IMR-90 (cell line): ENCODE measurements around the gene SBF2. TPM values are rescaled to one million over a fixed set of nuclear protein-coding genes. Genes with fewer than 3 reads are reported as not detected.

ENCODE experiments used
- ATAC-seq: fragments of 200-7000 bp; cut with Tn5 transposase; 2 replicates; pipeline ENCODE4 v1.9.1; 2020; ENCODE audit warnings: low read depth, mild to moderate bottlenecking, moderate library complexity
- BruUV-seq: library from RNA; stranded (reverse); fragments of 400-500 nt; replicated peaks from 2 replicates; lab custom pipeline; 2021; lab: Mats Ljungman, UMichigan
- CTCF ChIA-PET: fragments of 300-600 bp; formaldehyde crosslinking; extraction: SDS; loops from one replicate; lab custom pipeline; 2021; ENCODE audit warnings: antibody characterized with exemption; lab: Yijun Ruan, JAX
- POLR2A ChIA-PET: fragments of 300-600 bp; sonication (Branson Sonifier 250); formaldehyde crosslinking; loops from one replicate; lab custom pipeline; 2022; ENCODE audit warnings: antibody characterized with exemption; ENCODE audit not compliant: unreplicated experiment; lab: Charles Lee
- DNase-seq: peaks from one replicate; pipeline ENCODE4 v3.0.0; 2013
- H2AFZ ChIP-seq: replicated peaks from 2 replicates; pipeline ENCODE3; 2013; ENCODE audit warnings: low read length, mild to moderate bottlenecking; ENCODE audit not compliant: poor library complexity
- H2AK5ac ChIP-seq: 2 replicates; pipeline ENCODE4 v1.6.1; 2013; ENCODE audit warnings: low read depth, low read length, inconsistent platforms
- H2AK9ac ChIP-seq: replicated peaks from 2 replicates; pipeline ENCODE3; 2013; ENCODE audit warnings: mild to moderate bottlenecking, low read depth, low read length, moderate library complexity; ENCODE audit not compliant: poor library complexity
- H2BK120ac ChIP-seq: 2 replicates; pipeline ENCODE4 v1.6.1; 2013; ENCODE audit warnings: low read depth, low read length, inconsistent platforms
- H2BK15ac ChIP-seq: 3 replicates; pipeline ENCODE4 v1.6.1; 2013; ENCODE audit warnings: low read depth, low read length, inconsistent platforms
- H2BK20ac ChIP-seq: 2 replicates; pipeline ENCODE4 v1.6.1; 2013; ENCODE audit warnings: low read depth, mild to moderate bottlenecking, inconsistent platforms, low read length, moderate library complexity
- H2BK5ac ChIP-seq: 2 replicates; pipeline ENCODE4 v1.6.1; 2013; ENCODE audit warnings: mild to moderate bottlenecking, low read depth, low read length, inconsistent platforms; ENCODE audit not compliant: poor library complexity, severe bottlenecking
- H3K14ac ChIP-seq: replicated peaks from 2 replicates; pipeline ENCODE4 v1.6.1; 2013; ENCODE audit warnings: low read depth, low read length, inconsistent platforms
- H3K18ac ChIP-seq: 2 replicates; pipeline ENCODE4 v1.6.1; 2013; ENCODE audit warnings: low read depth, low read length, control low read depth
- H3K23ac ChIP-seq: 2 replicates; pipeline ENCODE4 v1.6.1; 2013; ENCODE audit warnings: low read depth, low read length, inconsistent platforms
- H3K27ac ChIP-seq: 2 replicates; pipeline ENCODE4 v1.5.1; 2013; ENCODE audit warnings: mild to moderate bottlenecking, control low read depth, low read length; ENCODE audit not compliant: insufficient read depth
- H3K27me3 ChIP-seq: 2 replicates; pipeline ENCODE4 v1.6.1; 2013; ENCODE audit warnings: low read length; ENCODE audit not compliant: control insufficient read depth, insufficient read depth
- H3K36me3 ChIP-seq: 2 replicates; pipeline ENCODE4 v1.6.1; 2013; ENCODE audit warnings: low read length, mixed read lengths; ENCODE audit not compliant: control insufficient read depth, insufficient read depth
- H3K4ac ChIP-seq: 2 replicates; pipeline ENCODE4 v1.6.1; 2013; ENCODE audit warnings: low read depth, low read length, inconsistent platforms
- H3K4me1 ChIP-seq: 2 replicates; pipeline ENCODE4 v1.6.1; 2013; ENCODE audit warnings: low read length, mixed read lengths; ENCODE audit not compliant: control insufficient read depth, insufficient read depth
- H3K4me2 ChIP-seq: 2 replicates; pipeline ENCODE4 v1.6.1; 2013; ENCODE audit warnings: low read depth, mild to moderate bottlenecking, control low read depth, low read length, moderate library complexity
- H3K4me3 ChIP-seq: 2 replicates; pipeline ENCODE4 v1.5.1; 2013; ENCODE audit warnings: low read depth, mild to moderate bottlenecking, control low read depth, low read length, moderate library complexity; ENCODE audit not compliant: insufficient read depth
- H3K56ac ChIP-seq: 2 replicates; pipeline ENCODE4 v1.6.1; 2013; ENCODE audit warnings: low read length, inconsistent platforms; ENCODE audit not compliant: insufficient read depth; ENCODE audit errors: extremely low read depth
- H3K79me1 ChIP-seq, 2 experiments: 2 replicates each; pipeline ENCODE4 v1.6.1; 2013; ENCODE audit warnings: low read length in 2 of 2, inconsistent platforms in 1 of 2, low read depth in 1 of 2
- H3K9ac ChIP-seq: 2 replicates; pipeline ENCODE4 v1.6.1; 2013; ENCODE audit warnings: low read depth, low read length, control low read depth
- H3K9me1 ChIP-seq: 2 replicates; pipeline ENCODE4 v1.6.1; 2013; ENCODE audit warnings: low read length, inconsistent platforms; ENCODE audit not compliant: insufficient read depth
- H3K9me3 ChIP-seq: 2 replicates; pipeline ENCODE4 v1.6.1; 2013; ENCODE audit warnings: low read length; ENCODE audit not compliant: control insufficient read depth, insufficient read depth
- H4K20me1 ChIP-seq: 2 replicates; pipeline ENCODE4 v1.6.1; 2013; ENCODE audit warnings: low read length, inconsistent platforms; ENCODE audit not compliant: insufficient read depth
- H4K5ac ChIP-seq: 2 replicates; pipeline ENCODE4 v1.6.1; 2013; ENCODE audit warnings: mild to moderate bottlenecking, low read depth, low read length, control low read depth
- H4K8ac ChIP-seq, 2 experiments: 2 replicates each; pipeline ENCODE4 v1.6.1; 2013; ENCODE audit warnings: low read depth in 2 of 2, low read length in 2 of 2, control low read depth in 1 of 2, inconsistent platforms in 1 of 2
- H4K91ac ChIP-seq: 2 replicates; pipeline ENCODE4 v1.6.1; 2013; ENCODE audit warnings: low read depth, low read length, inconsistent platforms; ENCODE audit not compliant: insufficient read depth
- FOS ChIP-seq: fragments of 150-350 bp; IDR thresholded peaks from 2 replicates; pipeline ENCODE4 v1.6.1; 2016; ENCODE audit warnings: low read depth, low read length
- MAFK ChIP-seq: IDR thresholded peaks from 2 replicates; pipeline ENCODE4 v1.6.1; 2012; ENCODE audit warnings: low read depth, low read length, improper control_type of control experiment
- MXI1 ChIP-seq: IDR thresholded peaks from 2 replicates; pipeline ENCODE4 v1.6.1; 2012; ENCODE audit warnings: low read depth, mild to moderate bottlenecking, low read length, moderate library complexity, borderline replicate concordance
- POLR2A ChIP-seq: IDR thresholded peaks from 2 replicates; pipeline ENCODE4 v1.6.1; 2012; ENCODE audit warnings: mild to moderate bottlenecking, low read depth, low read length
- RAD21 ChIP-seq: IDR thresholded peaks from 2 replicates; pipeline ENCODE4 v1.6.1; 2012; ENCODE audit warnings: low read length, improper control_type of control experiment
- WGBS, 2 experiments: methylation state at CpG; one replicate each; pipeline versions ENCODE4 v1.1.5 to v1.1.7; 2013; ENCODE audit warnings: missing lambda C conversion rate in 2 of 2; ENCODE audit not compliant: insufficient read length in 1 of 2; ENCODE audit errors: extremely low coverage in 2 of 2; 5-methylcytosine and 5-hydroxymethylcytosine counted together
- dilution Hi-C: fragments of 300-500 bp; cut with HindIII; formaldehyde crosslinking; loops from one replicate; pipeline ENCODE4 v1.14.3; 2018; ENCODE audit warnings: low sequenced_read_pairs; ENCODE audit not compliant: unreplicated experiment
- in situ Hi-C: fragments of 300-500 bp; cut with MboI; formaldehyde crosslinking; loops from 3 replicates; pipeline ENCODE4 v1.14.3; 2019; ENCODE audit warnings: low sequenced_read_pairs, inconsistent platforms, mixed read lengths
- intact Hi-C: fragments of 100-400 bp; cut with micrococcal nuclease; formaldehyde crosslinking; loops from 2 replicates; pipeline ENCODE4 v1.10.0; 2022
- polyA plus RNA-seq, 3 experiments: library from polyadenylated mRNA; depleted of rRNA; stranded (reverse); fragments of >200 nt; gene quantifications; 2 replicates each; pipeline ENCODE4 v1.2.3, GENCODE V29; 2012; ENCODE audit warnings: low replicate concordance in 1 of 3
- total RNA-seq: library from RNA; depleted of rRNA; stranded (reverse); fragments of >200 nt; gene quantifications from 2 replicates; pipeline ENCODE4 v1.2.3, GENCODE V29; 2012
- TF ChIP-seq, protein P1 (sequence below): conservative IDR thresholded peaks from 2 replicates; pipeline ENCODE4 v1.5.1; 2012; ENCODE audit warnings: mild to moderate bottlenecking, low read depth, low read length, improper control_type of control experiment
- TF ChIP-seq, protein P2 (sequence below): fragments of 150-350 bp; IDR thresholded peaks from 2 replicates; pipeline ENCODE4 v1.6.1; 2016; ENCODE audit warnings: low read depth, mild to moderate bottlenecking, low read length, moderate library complexity, borderline replicate concordance

SBF2 gene
- total and polyA plus RNA-seq, 2 of the 4 experiments (the other 2 are of a cell fraction) = 23.8 to 51.8 TPM

DNA sequence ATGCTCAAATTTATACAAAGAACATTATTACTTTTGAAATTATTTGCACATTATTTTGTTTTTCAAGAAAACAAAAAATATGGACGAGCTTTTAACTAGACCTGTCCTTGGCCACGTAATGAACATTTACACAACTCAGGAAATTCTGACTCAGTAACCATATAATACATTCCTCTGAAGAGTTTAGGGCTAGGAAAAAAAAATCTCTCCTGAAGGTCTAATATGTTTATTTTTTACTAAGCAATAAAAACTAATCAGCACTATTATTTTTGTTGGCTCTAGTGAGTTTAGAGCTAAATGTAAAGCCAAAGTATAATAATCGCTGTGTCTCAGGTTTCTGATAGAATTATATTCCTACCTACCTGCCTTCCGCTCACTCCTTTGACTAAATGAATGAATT is 442.7 kb downstream of the SBF2 start (continued):
- TF ChIP-seq, protein P1, sequence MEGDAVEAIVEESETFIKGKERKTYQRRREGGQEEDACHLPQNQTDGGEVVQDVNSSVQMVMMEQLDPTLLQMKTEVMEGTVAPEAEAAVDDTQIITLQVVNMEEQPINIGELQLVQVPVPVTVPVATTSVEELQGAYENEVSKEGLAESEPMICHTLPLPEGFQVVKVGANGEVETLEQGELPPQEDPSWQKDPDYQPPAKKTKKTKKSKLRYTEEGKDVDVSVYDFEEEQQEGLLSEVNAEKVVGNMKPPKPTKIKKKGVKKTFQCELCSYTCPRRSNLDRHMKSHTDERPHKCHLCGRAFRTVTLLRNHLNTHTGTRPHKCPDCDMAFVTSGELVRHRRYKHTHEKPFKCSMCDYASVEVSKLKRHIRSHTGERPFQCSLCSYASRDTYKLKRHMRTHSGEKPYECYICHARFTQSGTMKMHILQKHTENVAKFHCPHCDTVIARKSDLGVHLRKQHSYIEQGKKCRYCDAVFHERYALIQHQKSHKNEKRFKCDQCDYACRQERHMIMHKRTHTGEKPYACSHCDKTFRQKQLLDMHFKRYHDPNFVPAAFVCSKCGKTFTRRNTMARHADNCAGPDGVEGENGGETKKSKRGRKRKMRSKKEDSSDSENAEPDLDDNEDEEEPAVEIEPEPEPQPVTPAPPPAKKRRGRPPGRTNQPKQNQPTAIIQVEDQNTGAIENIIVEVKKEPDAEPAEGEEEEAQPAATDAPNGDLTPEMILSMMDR = no peak
- TF ChIP-seq MAFK = no peak

DNA sequence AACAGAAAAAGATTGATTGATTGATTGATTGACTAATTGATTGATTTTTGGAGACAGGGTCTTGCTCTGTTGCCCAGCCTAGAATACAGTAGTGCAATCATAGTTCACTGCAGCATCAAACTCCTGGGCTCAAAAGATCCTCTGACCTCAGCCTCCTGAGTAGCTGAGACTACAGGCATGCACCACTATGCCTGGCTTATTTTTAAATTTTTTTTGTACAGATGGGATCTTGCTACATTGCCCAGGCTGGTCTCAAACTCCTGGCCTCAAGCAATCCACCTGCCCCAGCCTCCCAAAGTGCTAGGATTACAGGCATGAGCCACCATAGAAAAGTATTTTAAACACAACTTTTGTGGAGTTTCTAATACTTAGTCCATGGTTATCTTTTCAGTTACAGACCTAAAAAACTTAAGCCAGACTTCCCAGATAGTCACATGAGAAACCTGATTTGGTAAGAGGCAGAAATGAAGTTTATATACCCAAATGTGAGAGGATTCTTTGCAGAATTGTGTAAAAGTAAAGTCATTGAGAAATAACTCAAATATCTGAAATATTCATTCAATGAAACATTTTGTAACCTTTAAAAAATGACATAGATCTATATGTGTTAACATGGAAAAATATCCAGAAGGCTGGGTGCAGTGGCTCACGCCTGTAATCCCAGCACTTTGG is 443.7 kb downstream of the SBF2 start:
- Histone ChIP-seq H3K27me3 (no peaks in the 10 kb centered on the region), H2BK20ac (no peak overlapping the region), H2BK120ac (peak overlapping the region; percentile 17; the same call in 1 of the 2 replicates), H3K36me3 (peaks cover 8% of the 10 kb centered on the region), H4K20me1 (no peaks in the 10 kb centered on the region), H2BK5ac (peak overlapping the region; percentile 70), H3K14ac (peak overlapping the region; percentile 55), H3K23ac (peak overlapping the region; percentile 45; the same call in 1 of the 2 replicates), H3K79me1 (peaks cover 0 to 14% of the 10 kb centered on the region in 2 experiments; a peak in 2 of 4 replicates), H2AK5ac (no peak overlapping the region), H3K9me1 (peaks cover 5% of the 10 kb centered on the region), H3K56ac (no peak overlapping the region), H3K4me2 (no peak overlapping the region), H3K4me1 (peaks cover 9% of the 10 kb centered on the region), H3K18ac (peak overlapping the region; percentile 100), H2BK15ac (peak overlapping the region; percentile 58; the same call in 1 of the 3 replicates), H4K91ac (peak overlapping the region; percentile 82; the same call in 1 of the 2 replicates), H2AK9ac (no peak overlapping the region), H4K5ac (peak overlapping the region; percentile 87), H2AFZ (no peak overlapping the region), H4K8ac (peak overlapping the region; percentile 53 to 54; a peak in 2 of 4 replicates), H3K4ac (peak overlapping the region; percentile 71; the same call in 1 of the 2 replicates), H3K9ac (no peak overlapping the region), H3K9me3 (no peaks in the 10 kb centered on the region), H3K4me3 (no peak overlapping the region), H3K27ac (peak overlapping the region; percentile 71; the same call in 1 of the 2 replicates)
- POLR2A ChIA-PET = no interaction called here
- no peak for TF ChIP-seq FOS
- TF ChIP-seq, protein P2, sequence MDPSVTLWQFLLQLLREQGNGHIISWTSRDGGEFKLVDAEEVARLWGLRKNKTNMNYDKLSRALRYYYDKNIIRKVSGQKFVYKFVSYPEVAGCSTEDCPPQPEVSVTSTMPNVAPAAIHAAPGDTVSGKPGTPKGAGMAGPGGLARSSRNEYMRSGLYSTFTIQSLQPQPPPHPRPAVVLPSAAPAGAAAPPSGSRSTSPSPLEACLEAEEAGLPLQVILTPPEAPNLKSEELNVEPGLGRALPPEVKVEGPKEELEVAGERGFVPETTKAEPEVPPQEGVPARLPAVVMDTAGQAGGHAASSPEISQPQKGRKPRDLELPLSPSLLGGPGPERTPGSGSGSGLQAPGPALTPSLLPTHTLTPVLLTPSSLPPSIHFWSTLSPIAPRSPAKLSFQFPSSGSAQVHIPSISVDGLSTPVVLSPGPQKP = no peak
- no peak for TF ChIP-seq POLR2A
- no peak for TF ChIP-seq MXI1
- no peak for TF ChIP-seq RAD21
- TF ChIP-seq MAFK = no peak
- BruUV-seq = no TSS peak
- peak; percentile 31 for DNase-seq
- peak; percentile 30 for ATAC-seq
- WGBS, 2 experiments = no CpG with 5 or more reads among the region's 1 CpG
- CTCF ChIA-PET = no interaction called here
- in situ Hi-C loops (no loop called here), dilution Hi-C loops (no loop called here), intact Hi-C loops (loop anchor here (10.0 kb wide), 1 partner anchor 224 kb away; no protein-coding TSS in a partner anchor)
